Astrocyte of the hippocampus (primary cell): ENCODE data around the gene CHD1L.
"Not testable (repeated sequence)": the region's sequence is repeated elsewhere in the genome, so short reads cannot be mapped to it uniquely, and the experiment has no call there.

Source experiments
- DNase-seq: peaks from one replicate; pipeline ENCODE4 v3.0.0; 2011; ENCODE audit warnings: low read depth, low spot score

CHD1L gene

GRCh38 chr1:147267711-147268110 is 25.2 kb downstream of the CHD1L start:
- DNase-seq, result peak; percentile 30

- no peak for DNase-seq
Measured at GRCh38 chr1:147270721-147271120, 28.2 kb downstream of the CHD1L start.

GRCh38 chr1:147272042-147272441 is 29.6 kb downstream of the CHD1L start:
- DNase-seq, result no peak

GRCh38 chr1:147273409-147274336 is 31.2 kb downstream of the CHD1L start:
- DNase-seq, result peak; percentile 82

- no peak for DNase-seq
Measured at GRCh38 chr1:147281950-147282349, 39.5 kb downstream of the CHD1L start.

GRCh38 chr1:147283011-147283410 is 40.5 kb downstream of the CHD1L start:
- no peak for DNase-seq

GRCh38 chr1:147287133-147287865 is 44.8 kb downstream of the CHD1L start:
- DNase-seq, result peak; percentile 12

GRCh38 chr1:147292012-147292411 is 49.5 kb downstream of the CHD1L start:
- peak; percentile 63 for DNase-seq

- peak; percentile 86 for DNase-seq
Measured at GRCh38 chr1:147292631-147293251, 50.3 kb downstream of the CHD1L start.

- no peak for DNase-seq
Measured at GRCh38 chr1:147297438-147297837, 55.0 kb downstream of the CHD1L start.

GRCh38 chr1:147305803-147306202 is 63.3 kb downstream of the CHD1L start:
- DNase-seq, result not testable (repeated sequence)

GRCh38 chr1:147316968-147317367 is 74.5 kb downstream of the CHD1L start:
- no peak for DNase-seq

- DNase-seq, result not testable (repeated sequence)
Measured at GRCh38 chr1:147326933-147327687, 84.6 kb downstream of the CHD1L start.

- DNase-seq, result peak; percentile 20
Measured at GRCh38 chr1:147334292-147334691, 91.8 kb downstream of the CHD1L start.

- DNase-seq, result no peak
Measured at GRCh38 chr1:147336291-147336690, 93.8 kb downstream of the CHD1L start.

GRCh38 chr1:147337040-147337630 is 94.7 kb downstream of the CHD1L start:
- DNase-seq, result no peak

GRCh38 chr1:147338571-147338970 is 96.1 kb downstream of the CHD1L start:
- no peak for DNase-seq

- DNase-seq, result no peak
Measured at GRCh38 chr1:147341246-147341645, 98.8 kb downstream of the CHD1L start.
